Hindlimb muscle (tissue), 1 donor: Measurements from ENCODE around the gene METTL27. TPM values are rescaled to one million over a fixed set of nuclear protein-coding genes. Genes with fewer than 3 reads are reported as not detected.
"Not testable (repeated sequence)": the region's sequence is repeated elsewhere in the genome, so short reads cannot be mapped to it uniquely, and the experiment has no call there.

ENCODE experiments used
- DNase-seq: peaks from one replicate; pipeline ENCODE4 v3.0.0-alpha.2; 2013
- polyA plus RNA-seq: library from polyadenylated mRNA; unstranded; fragments of 120-200 nt; gene quantifications from one replicate; pipeline ENCODE4 v1.2.1, GENCODE V29; 2013; ENCODE audit not compliant: insufficient read length

Gene METTL27
- polyA plus RNA-seq, 1 donor, result 1.5 TPM

DNA sequence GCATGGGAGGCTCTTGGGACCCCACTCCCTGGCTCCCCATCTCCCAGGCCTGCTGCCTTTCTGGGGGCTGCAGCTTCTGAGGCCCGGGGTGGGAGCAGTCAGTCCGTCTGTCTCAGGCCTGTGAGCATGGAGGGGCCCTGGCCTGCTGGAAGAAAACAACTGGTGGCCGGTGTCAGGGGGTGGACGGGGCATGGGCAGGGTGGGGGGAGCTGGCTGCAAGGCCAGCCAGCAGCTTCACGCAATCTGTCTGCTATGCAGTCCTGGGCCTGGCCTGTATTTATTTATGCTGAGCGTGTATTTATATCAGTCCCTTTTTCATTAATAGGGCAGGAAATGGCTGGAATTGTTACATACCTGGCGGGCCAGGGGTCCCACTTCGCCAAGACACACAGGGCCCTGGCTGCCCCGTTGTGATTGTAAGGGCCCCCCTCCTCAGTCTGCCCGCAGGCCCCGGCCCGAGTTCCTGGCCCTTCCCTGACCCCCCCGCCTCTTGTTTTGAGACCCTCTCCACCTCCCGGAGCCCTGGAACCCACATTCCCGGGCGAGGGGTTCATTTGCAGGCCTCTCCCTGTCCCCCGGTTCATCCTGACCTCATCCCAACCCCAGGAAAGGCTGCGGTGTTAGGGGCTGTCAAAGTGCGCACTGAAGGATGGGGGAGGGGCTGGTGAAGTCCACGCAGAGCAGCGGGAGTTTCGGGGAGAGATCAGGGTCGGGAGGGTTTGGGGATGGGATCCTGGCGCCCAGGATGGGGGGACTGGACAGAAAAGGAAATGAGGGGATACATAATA, 26.9 kb upstream of the METTL27 start:
- no peak for DNase-seq

DNA sequence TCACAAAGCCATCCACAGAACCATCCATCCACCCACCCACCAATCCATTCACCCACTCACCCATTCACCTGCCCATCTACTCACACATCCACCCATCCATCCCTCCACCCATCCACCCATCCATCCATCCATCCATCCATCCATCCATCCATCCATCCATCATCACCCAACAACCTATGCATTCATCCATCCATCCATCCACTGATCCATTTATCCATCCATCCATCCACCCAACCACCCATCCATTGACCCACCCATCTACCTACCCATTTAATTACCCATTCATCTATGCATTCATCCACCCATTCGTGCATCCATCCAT, 24.1 kb upstream of the METTL27 start:
- no peak for DNase-seq

DNA sequence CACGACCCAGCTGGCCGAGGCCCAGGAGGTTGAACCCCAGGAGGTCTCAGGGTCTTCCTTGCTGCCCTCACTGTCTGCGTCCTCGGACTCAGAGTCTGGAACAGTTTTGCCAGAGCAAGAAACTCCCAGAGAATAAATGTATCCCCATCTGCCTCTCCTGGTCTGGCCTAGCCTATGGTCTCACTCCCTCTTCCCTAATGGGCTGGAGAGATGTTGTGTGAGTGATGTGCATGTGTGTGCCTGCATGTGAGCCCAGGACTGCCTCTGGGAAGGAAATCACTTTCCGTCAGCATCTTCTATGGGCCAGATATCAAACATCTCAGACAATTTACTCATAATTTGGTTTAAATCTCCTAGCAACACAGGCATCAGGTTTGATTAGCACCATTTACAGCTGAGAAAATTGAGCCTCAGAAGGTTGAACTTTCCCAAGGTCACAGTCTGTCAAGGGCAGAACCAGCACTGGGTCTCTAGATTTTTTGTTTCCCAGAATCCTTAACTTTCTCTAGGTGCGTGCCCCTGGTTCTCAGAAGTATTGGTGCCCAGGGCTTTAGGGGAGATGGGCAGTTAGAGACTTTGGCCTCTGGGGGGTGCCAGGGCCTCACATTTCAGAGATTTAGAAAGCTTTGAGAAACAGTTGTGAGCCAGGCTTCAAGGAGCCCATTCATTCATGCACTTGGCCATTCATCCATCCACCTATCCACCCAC, 23.6 kb upstream of the METTL27 start:
- peak; percentile 54 for DNase-seq

DNA sequence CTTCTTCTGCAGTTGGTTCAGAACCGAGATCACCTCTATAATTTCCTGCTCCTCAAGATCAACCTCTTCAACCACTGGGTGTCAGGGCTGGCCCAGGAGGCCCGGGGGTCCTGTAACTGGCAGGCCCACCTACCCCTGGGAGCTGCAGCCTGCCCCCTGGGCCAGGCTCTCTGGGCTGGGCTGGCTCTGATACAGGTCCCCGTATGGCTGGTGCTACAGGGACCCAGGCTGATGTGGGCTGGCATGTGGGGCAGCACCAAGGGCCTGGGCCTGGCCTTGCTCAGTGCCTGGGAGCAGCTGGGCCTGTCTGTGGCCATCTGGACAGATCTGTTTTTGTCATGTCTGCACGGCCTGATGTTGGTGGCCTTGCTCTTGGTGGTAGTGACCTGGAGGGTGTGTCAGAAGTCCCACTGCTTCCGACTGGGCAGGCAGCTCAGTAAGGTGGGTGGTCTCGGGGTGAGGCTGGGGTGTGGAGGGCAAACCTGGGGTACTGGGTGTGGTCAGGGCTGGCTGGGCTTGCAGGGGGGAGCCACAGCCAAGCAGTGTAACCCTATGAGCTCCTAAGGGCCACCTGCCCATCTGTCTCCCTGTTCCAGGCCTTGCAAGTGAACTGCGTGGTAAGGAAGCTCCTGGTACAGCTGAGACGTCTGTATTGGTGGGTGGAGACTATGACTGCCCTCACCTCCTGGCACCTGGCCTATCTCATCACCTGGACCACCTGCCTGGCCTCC, 22.8 kb upstream of the METTL27 start:
- no peak for DNase-seq

DNA sequence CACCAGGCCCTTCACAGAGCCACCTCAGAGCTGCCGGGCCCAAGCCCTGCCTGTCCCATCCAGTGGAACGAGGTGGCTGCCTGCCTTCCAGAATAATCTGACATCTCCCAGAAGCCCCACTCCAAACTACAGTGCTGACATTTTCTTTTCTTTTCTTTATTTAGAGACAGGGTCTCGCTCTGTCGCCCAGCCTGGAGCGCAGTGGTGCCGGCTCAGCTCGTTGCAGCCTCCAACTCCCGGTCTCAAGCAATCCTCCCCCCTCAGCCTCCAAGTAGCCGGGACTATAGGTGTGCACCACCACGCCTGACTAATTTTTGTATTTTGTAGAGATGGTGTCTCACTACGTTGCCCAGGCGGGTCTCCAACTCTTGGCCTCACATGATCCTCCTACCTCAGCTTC, 19.0 kb upstream of the METTL27 start:
- no peak for DNase-seq

DNA sequence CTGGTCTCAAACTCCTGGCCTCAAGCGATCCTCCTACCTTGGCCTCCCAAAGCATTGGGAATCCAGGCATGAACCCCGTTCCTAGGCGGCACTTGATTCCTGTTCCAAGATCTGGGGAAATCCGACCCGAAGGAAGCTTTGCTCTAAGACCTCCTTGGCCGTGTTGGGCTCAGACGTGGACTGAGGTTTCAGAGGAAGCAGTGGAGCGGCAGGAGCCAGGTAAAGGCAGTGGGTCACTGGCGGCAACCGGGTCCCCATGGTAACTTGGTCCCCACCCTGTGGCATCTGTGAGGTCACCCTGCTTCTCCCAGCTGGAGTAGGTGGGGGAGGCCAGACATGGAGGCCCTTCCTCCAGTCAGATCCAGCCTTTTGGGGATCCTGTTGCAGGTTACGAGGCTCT, 18.5 kb upstream of the METTL27 start, which contains the start of gene TMEM270:
TSS of gene TMEM270 (plus strand) at position 301 of the 400 bp plus-strand sequence. CDS start at position 337, 36 bp downstream.
- DNase-seq, result no peak

- DNase-seq, result no peak
Measured at GRCh38 chr7:73858807-73859206, 16.5 kb upstream of the METTL27 start.

- no peak for DNase-seq
Measured at GRCh38 chr7:73856941-73857340, 14.6 kb upstream of the METTL27 start.

GRCh38 chr7:73852500-73852899, 10.2 kb upstream of the METTL27 start:
- no peak for DNase-seq

GRCh38 chr7:73851410-73852338, 9.4 kb upstream of the METTL27 start:
- no peak for DNase-seq

DNA sequence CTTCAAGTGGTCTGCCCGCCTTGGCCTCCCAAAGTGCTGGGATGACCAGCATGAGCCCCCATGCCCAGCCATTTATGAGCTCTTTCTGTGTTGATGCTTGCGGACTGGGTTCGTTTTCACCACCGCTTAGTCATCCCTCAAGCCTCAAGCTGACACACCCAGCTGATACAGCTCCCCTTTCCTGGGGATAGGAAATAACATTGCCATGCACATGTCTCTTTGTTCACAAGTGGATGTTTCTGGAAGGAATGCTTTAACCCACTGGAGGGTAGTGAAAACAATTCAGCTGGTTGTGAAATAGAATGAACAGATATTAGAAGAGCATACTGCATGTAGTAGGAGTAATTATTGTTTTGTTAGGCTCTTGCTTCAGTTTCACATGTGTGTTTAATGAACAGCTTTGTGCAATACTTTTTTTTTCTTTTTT, 8.5 kb upstream of the METTL27 start:
- no peak for DNase-seq

- no peak for DNase-seq
Measured at GRCh38 chr7:73847941-73848723, 5.8 kb upstream of the METTL27 start.

- DNase-seq, result not testable (repeated sequence)
Measured at GRCh38 chr7:73845701-73846195, 3.4 kb upstream of the METTL27 start.

DNA sequence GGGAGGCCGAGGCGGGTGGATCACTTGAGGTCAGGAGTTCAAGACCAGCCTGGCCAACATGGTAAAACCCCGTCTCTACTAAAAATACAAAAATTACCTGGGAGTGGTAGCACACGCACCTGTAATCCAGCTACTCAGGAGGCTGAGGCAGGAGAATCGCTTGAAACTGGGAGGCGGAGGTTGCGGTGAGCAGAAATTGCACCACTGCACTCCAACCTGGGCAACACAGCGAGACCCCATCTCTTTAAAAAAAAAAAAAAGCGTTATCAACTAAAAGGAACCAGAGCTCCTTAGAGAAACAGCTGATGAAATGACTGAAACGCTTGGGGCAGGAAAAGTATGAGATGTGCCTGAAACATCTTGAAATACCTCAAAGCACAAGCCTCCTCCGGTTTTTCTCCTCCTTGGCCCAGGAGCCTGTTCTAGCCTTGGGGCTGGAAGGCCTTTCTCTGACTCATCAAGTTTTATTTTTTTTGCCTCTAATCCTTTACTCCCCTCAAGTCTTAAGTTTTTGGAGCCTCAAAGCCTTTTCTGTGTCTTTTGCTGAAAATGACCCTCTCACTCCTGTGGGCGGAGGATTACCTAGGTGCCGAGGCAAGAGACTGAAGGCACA, 2.6 kb upstream of the METTL27 start:
- DNase-seq, result no peak

DNA sequence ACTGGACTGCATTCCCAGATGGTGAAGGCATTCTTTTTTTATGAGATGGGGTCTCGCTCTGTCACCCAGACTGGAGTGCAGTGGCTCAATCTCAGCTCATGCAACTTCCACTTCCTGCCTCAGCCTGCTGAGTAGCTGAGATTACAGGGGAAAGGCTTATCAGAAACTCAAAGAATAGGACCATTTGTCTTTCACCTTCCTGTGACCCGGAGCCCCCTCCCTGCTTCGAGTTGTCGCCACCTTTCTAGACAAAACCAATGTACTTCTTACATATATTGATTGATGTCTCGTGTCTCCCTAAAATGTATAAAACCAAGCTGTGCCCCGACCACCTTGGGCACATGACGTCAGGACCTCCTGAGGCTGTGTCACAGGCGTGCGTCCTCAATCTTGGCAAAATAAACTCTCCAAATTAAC, 1.8 kb upstream of the METTL27 start:
- DNase-seq, result no peak

- DNase-seq, result no peak
Measured at GRCh38 chr7:73841689-73842066, 638 bp downstream of the METTL27 start.

GRCh38 chr7:73840715-73841379, 1.5 kb downstream of the METTL27 start:
- DNase-seq, result no peak

DNA sequence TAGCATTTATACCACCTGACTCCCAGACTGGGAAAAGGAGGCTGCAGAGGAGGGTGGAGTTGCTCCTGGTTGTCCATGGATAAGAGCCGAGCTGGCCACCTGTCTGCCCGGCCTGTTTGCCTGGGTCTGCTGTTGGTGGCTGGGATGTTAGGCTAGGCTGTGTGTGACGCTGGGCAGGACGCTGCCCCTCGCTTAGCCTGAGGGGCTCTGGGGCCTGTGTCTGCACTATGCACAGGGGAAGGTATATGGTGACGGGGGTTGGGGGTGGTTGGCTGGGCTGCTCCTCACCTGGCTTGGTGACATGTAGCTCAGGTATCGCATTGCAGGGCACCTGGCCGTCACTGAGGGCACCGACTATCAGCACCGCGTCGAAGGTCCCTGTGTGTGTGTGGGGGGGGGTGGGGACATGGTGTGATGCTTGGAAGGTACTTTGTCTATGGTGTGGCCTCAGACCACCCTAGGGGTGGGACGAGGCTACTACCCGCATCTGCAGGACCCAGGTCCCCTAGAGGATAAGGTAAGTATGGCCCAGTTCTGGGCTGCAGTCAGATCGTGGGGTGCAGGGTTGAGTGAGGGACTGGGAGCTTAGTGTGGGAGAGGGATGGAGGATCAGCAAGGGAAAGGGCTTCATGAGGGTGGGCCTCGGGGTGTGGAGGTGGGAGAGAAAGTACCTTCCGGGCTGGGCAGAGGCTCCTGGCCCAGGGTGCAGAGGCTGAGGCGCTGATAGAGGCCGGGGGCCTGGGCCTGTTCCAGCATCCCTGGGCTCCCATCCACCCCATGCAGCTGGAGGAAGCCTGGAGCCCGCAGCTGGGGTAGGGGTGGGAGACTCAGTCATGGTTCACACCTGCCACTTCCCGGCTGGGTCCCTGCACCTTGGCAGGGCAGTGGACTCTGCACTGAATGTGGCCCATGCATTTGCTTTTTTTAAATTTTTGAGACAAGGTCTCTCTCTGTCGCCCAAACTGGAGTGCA, 2.3 kb downstream of the METTL27 start:
- DNase-seq, result no peak

GRCh38 chr7:73839290-73839689, 3.0 kb downstream of the METTL27 start:
- DNase-seq, result no peak
